ENCODE data around the gene PRIMPOL. TPM values are rescaled to one million over a fixed set of nuclear protein-coding genes. Genes with fewer than 3 reads are reported as not detected.

Gene PRIMPOL
- total and polyA plus RNA-seq, 9 of the 15 experiments (the other 6 are each of a cell fraction or from before 2014, with no cell fraction given) = 11.0 to 32.0 (median 16.1) TPM

GRCh38 chr4:184684491-184685189 lies 35.1 kb downstream of the PRIMPOL start (continued):
- 0 out of 2 replicates have a peak, but pooled peaks have one; percentile 15 for TF ChIP-seq ZNF212 (CRISPR knock-in tag; IDR thresholded peaks at IDR 0.05)
- no peak for TF ChIP-seq BRF1 (IDR thresholded peaks at IDR 0.05; ENCODE audit: borderline replicate concordance, extremely low read depth, insufficient read length)
- TF ChIP-seq SLC30A9 (CRISPR knock-in tag; IDR thresholded peaks at IDR 0.05) = no peak
- no peak for TF ChIP-seq CLOCK (CRISPR knock-in tag; IDR thresholded peaks at IDR 0.05; ENCODE audit: borderline replicate concordance)
- 0 out of 2 replicates have a peak, but pooled peaks have one; percentile 8 for TF ChIP-seq ZNF445 (CRISPR knock-in tag; IDR thresholded peaks at IDR 0.05; ENCODE audit: low read depth)
- no peak for TF ChIP-seq PTTG1 (tag; IDR thresholded peaks at IDR 0.05; ENCODE audit: low read depth)
- peak; percentile 93 for TF ChIP-seq MTA3 (IDR thresholded peaks at IDR 0.05; ENCODE audit: borderline replicate concordance)
- peak; percentile 93 for TF ChIP-seq NEUROD1 (IDR thresholded peaks at IDR 0.05; ENCODE audit: borderline replicate concordance, low read depth, low read length, partially characterized antibody)
- no peak for TF ChIP-seq SRSF7 (optimal IDR thresholded peaks at IDR 0.05; ENCODE audit: low read depth, low read length)
- TF ChIP-seq ZBTB1 (CRISPR knock-in tag; IDR thresholded peaks at IDR 0.05; ENCODE audit: borderline replicate concordance, low read depth) = peak; percentile 93
- TF ChIP-seq ZNF282 (CRISPR knock-in tag; IDR thresholded peaks at IDR 0.05) = no peak
- TF ChIP-seq THRAP3 (IDR thresholded peaks at IDR 0.05; ENCODE audit: borderline replicate concordance) = no peak
- peak; percentile 90 for TF ChIP-seq FOXJ2 (tag; IDR thresholded peaks at IDR 0.05)
- no peak for TF ChIP-seq ZNF217 (CRISPR knock-in tag; IDR thresholded peaks at IDR 0.05)
- no peak for TF ChIP-seq PPARD (CRISPR knock-in tag; IDR thresholded peaks at IDR 0.05)
- peak; percentile 81 to 94; a peak in 3 of 4 replicates for TF ChIP-seq TBL1XR1 (IDR thresholded peaks at IDR 0.05; ENCODE audit: low read length in 2 of 2)
- TF ChIP-seq POLR2A (conservative IDR thresholded peaks at IDR 0.05) = no peak
- TF ChIP-seq ZFX (CRISPR knock-in tag; IDR thresholded peaks at IDR 0.05) = no peak
- TF ChIP-seq SP2 (IDR thresholded peaks at IDR 0.05; ENCODE audit: extremely low read depth, low read depth, low read length, poor library complexity, severe bottlenecking) = no peak
- no peak for TF ChIP-seq THAP12 (CRISPR knock-in tag; IDR thresholded peaks at IDR 0.05)
- no peak for TF ChIP-seq PRPF4 (IDR thresholded peaks at IDR 0.05; ENCODE audit: insufficient read depth, low read depth, low read length, poor library complexity, severe bottlenecking)
- TF ChIP-seq MTF1 (CRISPR knock-in tag; IDR thresholded peaks at IDR 0.05; ENCODE audit: borderline replicate concordance) = no peak
- no peak for TF ChIP-seq NFATC3 (IDR thresholded peaks at IDR 0.05)
- TF ChIP-seq STAT5B (CRISPR knock-in tag; IDR thresholded peaks at IDR 0.05) = no peak
- TF ChIP-seq TEAD1 (CRISPR knock-in tag; IDR thresholded peaks at IDR 0.05) = peak; percentile 59 to 86; a peak in 3 of 4 replicates

Measured in K562 (cell line).